ENCODE results near the gene PGBD5. TPM values are rescaled to one million over a fixed set of nuclear protein-coding genes. Genes with fewer than 3 reads are reported as not detected.

Gene PGBD5
- total RNA-seq, 4 donors from 2014 or later: 0.79 to 2.6 (median 1.1) TPM

DNA sequence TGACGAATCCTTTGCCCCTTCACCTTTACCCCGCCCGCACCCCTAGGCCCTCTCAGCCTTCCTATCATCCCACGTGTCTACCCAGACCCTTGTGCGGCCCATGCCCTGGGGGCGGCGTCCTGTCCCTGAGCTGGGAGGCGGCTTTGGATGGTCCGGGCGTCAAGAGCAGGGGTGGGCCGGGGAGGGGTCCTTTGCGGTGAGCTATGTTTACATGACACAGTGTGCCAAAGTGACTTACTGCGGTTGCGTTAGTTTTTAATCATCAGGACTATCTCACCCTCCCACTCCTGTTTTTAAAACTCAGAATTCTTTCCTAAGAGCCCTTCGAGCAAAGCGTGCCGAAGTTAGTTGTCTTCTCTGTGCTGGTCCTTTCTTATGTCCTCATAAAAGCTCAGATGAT lies 144.6 kb downstream of the PGBD5 start:
- no peak for DNase-seq
- peak overlapping the region in 3 of 4 donors; percentile 4 to 67 (median 59) for H3K27ac ChIP-seq
- TF ChIP-seq EP300 (IDR thresholded peaks at IDR 0.05; ENCODE audit: low read depth) (no peak), POLR2A (IDR thresholded peaks at IDR 0.05) (no peak), POLR2AphosphoS5 (IDR thresholded peaks at IDR 0.05) (no peak)
- TF ChIP-seq, protein P1, sequence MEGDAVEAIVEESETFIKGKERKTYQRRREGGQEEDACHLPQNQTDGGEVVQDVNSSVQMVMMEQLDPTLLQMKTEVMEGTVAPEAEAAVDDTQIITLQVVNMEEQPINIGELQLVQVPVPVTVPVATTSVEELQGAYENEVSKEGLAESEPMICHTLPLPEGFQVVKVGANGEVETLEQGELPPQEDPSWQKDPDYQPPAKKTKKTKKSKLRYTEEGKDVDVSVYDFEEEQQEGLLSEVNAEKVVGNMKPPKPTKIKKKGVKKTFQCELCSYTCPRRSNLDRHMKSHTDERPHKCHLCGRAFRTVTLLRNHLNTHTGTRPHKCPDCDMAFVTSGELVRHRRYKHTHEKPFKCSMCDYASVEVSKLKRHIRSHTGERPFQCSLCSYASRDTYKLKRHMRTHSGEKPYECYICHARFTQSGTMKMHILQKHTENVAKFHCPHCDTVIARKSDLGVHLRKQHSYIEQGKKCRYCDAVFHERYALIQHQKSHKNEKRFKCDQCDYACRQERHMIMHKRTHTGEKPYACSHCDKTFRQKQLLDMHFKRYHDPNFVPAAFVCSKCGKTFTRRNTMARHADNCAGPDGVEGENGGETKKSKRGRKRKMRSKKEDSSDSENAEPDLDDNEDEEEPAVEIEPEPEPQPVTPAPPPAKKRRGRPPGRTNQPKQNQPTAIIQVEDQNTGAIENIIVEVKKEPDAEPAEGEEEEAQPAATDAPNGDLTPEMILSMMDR (IDR thresholded peaks at IDR 0.05): no peak
- intact Hi-C loops (cut with DNase I; ENCODE audit: low total_unique reads): no loop called here
- 56 to 57% methylated on average over 10 to 17 of the region's 17 CpGs for WGBS, 2 donors (ENCODE audit: low coverage in 1 of 2)
- in situ Hi-C loops (cut with MboI; ENCODE audit: low pct_ligation_motif_present in 1 of 4, low pct_unique_long_range_greater_than_20kb in 1 of 4, low sequenced_read_pairs in 3 of 4): no loop called here
- no peaks in the 10 kb centered on the region for H3K27me3 ChIP-seq
- H3K4me1 ChIP-seq: peaks cover 7 to 19% (median 15%) of the 10 kb centered on the region in 4 donors
- H3K9me3 ChIP-seq: no peaks in the 10 kb centered on the region
- no peak overlapping the region for H3K4me3 ChIP-seq
- peaks cover 0 to 5% (median 0%) of the 10 kb centered on the region in 4 donors for H3K36me3 ChIP-seq

DNA sequence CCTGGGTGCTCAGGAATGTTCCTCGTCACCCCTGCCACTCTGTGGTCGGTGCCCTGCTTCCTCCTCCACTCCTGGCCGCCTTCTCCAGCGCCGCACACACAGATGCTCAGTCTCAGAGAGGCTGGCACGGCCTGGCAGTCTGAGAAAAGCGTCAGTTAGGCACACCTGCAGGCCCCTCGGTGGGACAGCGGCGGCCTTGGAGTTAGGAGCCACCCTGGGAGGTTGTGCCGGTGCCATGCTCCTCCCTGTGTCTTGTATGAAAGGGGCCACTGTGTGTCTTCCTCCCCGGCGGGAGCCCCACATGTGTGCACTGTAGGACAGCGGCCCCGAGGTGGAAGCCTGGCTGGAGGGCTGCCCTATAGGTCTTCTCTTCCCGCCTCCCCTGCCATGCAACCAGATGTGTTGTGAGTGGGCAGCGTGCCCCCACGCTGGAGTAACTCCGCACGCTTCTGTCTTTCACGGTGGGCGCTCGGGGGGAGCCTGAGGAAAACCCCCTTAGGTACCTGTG lies 145.2 kb downstream of the PGBD5 start:
- 78% methylated on average over 22 of the region's 23 CpGs; no CpG with 5 or more reads in 1 of the 2 donors for whole genome bisulfite sequencing, 2 donors (ENCODE audit: low coverage in 1 of 2)
- TF ChIP-seq, protein P1 (IDR thresholded peaks at IDR 0.05): no peak
- TF ChIP-seq EP300 (IDR thresholded peaks at IDR 0.05; ENCODE audit: low read depth) (no peak), POLR2AphosphoS5 (IDR thresholded peaks at IDR 0.05) (no peak), POLR2A (IDR thresholded peaks at IDR 0.05) (no peak)
- no peak overlapping the region for H3K4me3 ChIP-seq
- in situ Hi-C loops (cut with MboI; ENCODE audit: low pct_ligation_motif_present in 1 of 4, low pct_unique_long_range_greater_than_20kb in 1 of 4, low sequenced_read_pairs in 3 of 4) (no loop called here), intact Hi-C loops (cut with DNase I; ENCODE audit: low total_unique reads) (no loop called here)
- peak overlapping the region in 1 of 4 donors; percentile 67 for H3K27ac ChIP-seq
- H3K36me3 ChIP-seq: peaks cover 0 to 5% (median 0%) of the 10 kb centered on the region in 4 donors
- no peaks in the 10 kb centered on the region for H3K27me3 ChIP-seq
- H3K9me3 ChIP-seq: no peaks in the 10 kb centered on the region
- peaks cover 7 to 19% (median 15%) of the 10 kb centered on the region in 4 donors for H3K4me1 ChIP-seq
- no peak for DNase-seq

DNA sequence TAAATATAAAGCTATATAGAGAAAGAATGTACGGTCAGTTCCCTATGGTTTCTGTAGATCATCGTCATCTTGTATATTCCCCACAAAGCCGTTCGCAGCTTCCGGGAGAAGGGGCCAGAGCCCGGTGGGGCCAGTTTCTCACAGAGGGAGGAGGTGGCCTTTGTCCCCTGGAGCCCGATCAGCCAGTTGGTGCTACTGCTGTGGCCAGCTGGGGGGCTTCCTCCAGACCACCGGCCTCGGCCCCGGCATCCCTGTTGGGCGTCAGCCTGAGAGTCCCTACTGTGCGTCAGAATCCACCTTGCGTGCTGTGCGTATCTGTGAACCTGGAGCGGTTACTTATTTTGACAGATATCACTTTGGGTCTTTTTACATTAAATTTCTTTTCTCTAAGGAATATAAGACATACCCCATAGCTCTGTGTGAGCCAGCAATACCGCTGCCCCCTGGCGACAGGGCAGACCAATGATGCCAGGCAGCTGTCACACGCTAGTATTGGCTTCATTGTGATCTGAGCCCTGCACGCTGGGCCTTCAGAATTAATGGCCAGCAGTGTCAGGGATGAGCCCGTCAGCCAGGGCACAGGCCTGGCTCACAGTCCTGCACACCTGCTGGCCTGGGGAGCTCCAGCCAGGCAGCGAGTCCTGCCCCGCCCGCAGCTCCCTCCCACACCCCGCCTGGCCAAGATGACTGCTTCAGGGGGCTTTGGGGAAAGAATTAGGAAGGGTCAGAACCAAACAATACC lies 145.9 kb downstream of the PGBD5 start:
- H3K4me1 ChIP-seq: peaks cover 7 to 19% (median 15%) of the 10 kb centered on the region in 4 donors
- H3K27ac ChIP-seq: no peak overlapping the region
- TF ChIP-seq, protein P1 (IDR thresholded peaks at IDR 0.05): no peak
- H3K27me3 ChIP-seq: no peaks in the 10 kb centered on the region
- H3K9me3 ChIP-seq: no peaks in the 10 kb centered on the region
- no peak overlapping the region for H3K4me3 ChIP-seq
- H3K36me3 ChIP-seq: peaks cover 0 to 5% (median 0%) of the 10 kb centered on the region in 4 donors
- in situ Hi-C loops (cut with MboI; ENCODE audit: low pct_ligation_motif_present in 1 of 4, low pct_unique_long_range_greater_than_20kb in 1 of 4, low sequenced_read_pairs in 3 of 4) (no loop called here), intact Hi-C loops (cut with DNase I; ENCODE audit: low total_unique reads) (no loop called here)
- DNase-seq: no peak
- WGBS, 2 donors (ENCODE audit: low coverage in 1 of 2): 89% methylated on average over 24 of the region's 24 CpGs; no CpG with 5 or more reads in 1 of the 2 donors

DNA sequence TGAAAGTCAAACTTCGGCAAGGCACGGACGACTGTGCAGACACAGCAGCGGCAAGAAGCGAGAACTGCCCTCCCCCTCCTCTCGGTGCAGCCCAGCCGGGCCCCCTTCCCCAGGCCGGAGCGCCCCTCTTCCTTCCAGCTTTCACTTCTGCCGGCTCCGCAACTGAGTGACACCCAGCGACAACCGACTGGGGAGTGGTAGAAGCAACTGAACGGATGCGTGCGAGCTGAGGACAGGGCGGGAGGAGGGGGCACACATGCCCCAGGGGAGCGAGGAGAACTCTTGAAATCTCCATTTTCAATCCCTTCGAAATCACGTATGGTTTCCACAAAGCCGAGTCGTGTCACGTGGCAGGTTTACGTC lies 146.6 kb downstream of the PGBD5 start:
- intact Hi-C loops (cut with DNase I; ENCODE audit: low total_unique reads): no loop called here
- DNase-seq: no peak
- Histone ChIP-seq H3K4me1 (peaks cover 7 to 19% (median 15%) of the 10 kb centered on the region in 4 donors), H3K27me3 (no peaks in the 10 kb centered on the region), H3K27ac (no peak overlapping the region), H3K9me3 (no peaks in the 10 kb centered on the region), H3K4me3 (no peak overlapping the region), H3K36me3 (peaks cover 0 to 5% (median 0%) of the 10 kb centered on the region in 4 donors)
- no peak for TF ChIP-seq POLR2AphosphoS5 (IDR thresholded peaks at IDR 0.05)
- TF ChIP-seq POLR2A (IDR thresholded peaks at IDR 0.05): no peak
- TF ChIP-seq EP300 (IDR thresholded peaks at IDR 0.05; ENCODE audit: low read depth): no peak
- TF ChIP-seq, protein P1 (IDR thresholded peaks at IDR 0.05): no peak
- WGBS, 2 donors (ENCODE audit: low coverage in 1 of 2): 89 to 100% methylated on average over 14 to 24 of the region's 24 CpGs
- in situ Hi-C loops (cut with MboI; ENCODE audit: low pct_ligation_motif_present in 1 of 4, low pct_unique_long_range_greater_than_20kb in 1 of 4, low sequenced_read_pairs in 3 of 4): no loop called here

Data from transverse colon (tissue), 4 donors.